Measurements from ENCODE around the gene MANEAL. TPM values are rescaled to one million over a fixed set of nuclear protein-coding genes. Genes with fewer than 3 reads are reported as not detected.
A peak's percentile ranks its signal among the peaks of the same experiment; 100 is the strongest.
"Not testable (repeated sequence)": the region's sequence is repeated elsewhere in the genome, so short reads cannot be mapped to it uniquely, and the experiment has no call there.

The MANEAL gene
- 4.3 TPM for total RNA-seq

DNA sequence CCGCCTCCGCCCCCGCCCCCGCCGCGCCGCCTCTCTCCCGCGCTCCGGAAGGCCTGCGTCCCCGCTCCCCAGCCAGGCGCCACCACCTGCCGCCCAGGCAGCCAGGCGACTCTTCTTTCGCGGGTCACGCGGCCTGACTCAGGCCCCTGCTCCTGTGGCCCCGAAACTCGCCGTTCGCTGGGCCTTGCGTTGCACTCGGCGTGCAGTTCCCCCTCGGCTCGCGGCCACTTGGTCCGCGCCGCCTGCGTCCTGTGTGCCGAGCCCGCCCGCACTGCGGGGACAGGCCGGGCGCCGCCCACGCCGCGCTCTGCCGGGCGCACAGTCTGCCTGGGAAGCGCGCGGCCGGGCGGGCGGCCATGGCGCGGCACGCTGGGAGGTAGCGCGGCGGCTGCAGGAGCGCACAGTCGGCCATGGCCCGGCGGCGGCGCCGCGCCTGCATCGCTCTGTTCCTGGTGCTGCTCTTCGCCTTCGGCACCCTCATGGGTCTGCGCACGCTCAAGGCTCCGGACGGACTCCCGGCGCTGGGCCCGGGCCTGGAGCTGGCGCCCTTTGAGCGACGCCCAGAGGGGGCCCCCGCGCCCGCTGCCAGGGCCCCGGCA lies at the start of gene MANEAL:
Gene MANEAL, plus strand, starts transcription at position 75 of the 599 bp plus-strand sequence. Its CDS starts 336 bp downstream, at position 411.
- ATAC-seq (peak; percentile 92), DNase-seq (ENCODE audit: low spot score) (peak; percentile 55)

- ATAC-seq = no peak
Measured at GRCh38 chr1:37746806-37747205, 46.8 kb upstream of the MANEAL start.

DNA sequence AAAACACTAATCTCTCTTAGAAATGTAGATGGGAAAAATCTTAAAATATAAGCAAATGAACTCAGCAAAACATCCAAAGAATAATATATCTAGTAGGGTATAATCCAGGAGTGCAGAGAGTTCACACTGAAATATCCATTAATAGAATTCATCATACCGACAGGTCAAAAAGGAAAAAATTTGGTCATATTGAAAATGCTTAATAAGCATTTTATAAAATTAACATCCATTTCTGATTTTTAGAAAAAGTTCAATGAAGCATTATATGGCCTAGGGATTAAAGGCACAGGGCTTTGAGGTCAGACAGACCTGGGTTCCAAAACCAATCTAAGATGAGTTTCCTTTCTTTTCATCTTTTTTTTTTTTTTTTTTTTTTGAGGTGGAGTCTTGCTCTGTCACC lies 45.1 kb upstream of the MANEAL start:
- ATAC-seq (no peak), DNase-seq (ENCODE audit: low spot score) (no peak)

More at GRCh38 chr1:37746806-37747205, 46.8 kb upstream of the MANEAL start:
- no peak for DNase-seq (ENCODE audit: low spot score)

DNA sequence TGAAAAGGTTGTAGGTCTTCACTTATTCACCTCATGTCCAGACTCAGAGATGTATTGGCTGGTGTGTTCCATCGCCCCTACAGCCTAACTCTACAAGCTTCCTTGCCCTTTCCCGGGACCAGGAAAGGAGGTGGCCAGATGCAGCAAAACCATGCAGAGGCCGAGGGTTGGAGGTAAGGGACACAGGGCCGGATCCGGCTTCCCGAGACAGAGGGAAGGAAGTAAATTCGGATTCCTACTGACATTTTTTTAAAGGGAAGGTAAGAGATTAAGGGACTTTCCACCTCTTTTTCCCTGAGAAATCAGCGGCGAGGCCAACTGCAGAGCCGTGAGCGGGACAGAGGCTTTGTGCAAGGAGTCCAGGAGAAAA lies 41.4 kb upstream of the MANEAL start:
- no peak for DNase-seq (ENCODE audit: low spot score)
- ATAC-seq = no peak

DNA sequence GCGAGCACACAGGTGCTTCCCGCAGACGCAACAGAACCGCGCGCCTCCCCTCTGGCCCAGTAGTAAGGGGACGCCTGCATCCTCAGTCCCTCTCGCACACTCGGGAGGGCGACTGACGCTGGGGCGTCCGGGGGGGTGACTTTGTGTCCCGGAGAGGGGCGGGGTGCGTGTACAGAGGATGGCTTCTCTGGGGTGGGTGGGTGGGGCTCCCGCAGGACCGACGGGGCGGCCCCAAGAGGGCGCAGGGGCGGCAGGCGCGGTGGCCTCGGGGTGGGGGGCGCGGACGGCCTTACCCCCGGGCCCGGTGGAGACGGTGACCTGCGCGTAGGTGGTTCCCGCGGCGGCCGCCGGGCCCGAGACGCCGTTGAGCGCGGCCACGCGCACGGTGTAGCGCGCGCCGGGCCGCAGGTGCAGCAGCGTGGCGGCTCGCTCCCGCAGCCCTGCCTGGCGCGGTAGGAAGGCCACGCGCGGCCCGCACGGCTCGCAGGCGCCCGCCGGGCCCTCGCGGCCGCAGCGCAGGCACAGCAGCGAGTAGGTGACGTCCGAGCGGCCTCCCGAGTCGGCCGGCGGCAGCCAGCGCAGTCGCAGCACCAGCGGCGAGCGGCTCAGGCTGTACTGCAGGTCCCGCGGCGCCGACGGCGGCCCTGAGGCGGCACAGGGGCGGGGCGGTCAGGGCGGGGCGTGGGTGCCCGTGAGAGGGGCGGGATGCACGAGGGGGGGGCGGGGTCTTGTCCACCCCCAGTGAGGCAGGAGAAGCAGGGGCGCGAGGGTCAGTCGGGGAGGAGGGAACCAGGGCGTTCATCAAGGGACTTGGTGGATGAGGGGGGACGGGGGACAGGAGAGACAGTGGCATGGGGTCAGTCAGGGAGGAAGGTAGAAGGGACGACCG lies 40.8 kb upstream of the MANEAL start:
- no peak for DNase-seq (ENCODE audit: low spot score)
- peak; percentile 77 for ATAC-seq

- ATAC-seq (no peak), DNase-seq (ENCODE audit: low spot score) (no peak)
Measured at GRCh38 chr1:37753473-37754321, 40.0 kb upstream of the MANEAL start.

GRCh38 chr1:37755290-37755689 lies 38.4 kb upstream of the MANEAL start:
- DNase-seq (ENCODE audit: low spot score) (no peak), ATAC-seq (no peak)

DNA sequence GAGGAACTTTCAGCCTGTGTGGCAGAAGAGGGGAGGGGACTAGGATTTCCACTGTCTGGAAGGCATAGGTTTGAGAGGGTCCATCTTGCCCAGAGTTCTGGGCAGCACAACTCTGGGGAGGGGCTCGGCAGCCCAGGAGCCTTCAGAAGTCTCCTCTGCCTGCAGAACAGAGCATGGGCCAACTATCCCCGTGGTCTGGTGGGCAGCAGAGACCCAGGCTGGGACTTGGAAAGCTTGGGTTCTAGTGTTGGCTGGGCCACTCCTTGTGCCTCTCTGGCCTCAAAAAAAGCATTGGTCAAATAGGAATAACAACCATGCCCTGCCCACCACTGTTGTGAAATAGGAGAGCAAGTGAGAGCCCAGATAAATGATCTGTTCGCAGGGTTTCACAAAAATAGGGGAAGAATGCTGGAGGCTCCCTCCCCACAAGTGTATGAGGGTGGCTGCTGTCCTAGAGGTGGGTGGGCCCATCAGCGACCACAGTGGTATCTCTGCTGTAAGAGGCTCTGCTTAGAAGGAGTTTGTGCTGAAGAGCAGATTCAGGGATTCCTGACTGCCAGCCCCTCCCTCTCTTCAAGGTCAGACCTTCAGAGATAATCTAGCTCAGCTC lies 37.6 kb upstream of the MANEAL start:
- DNase-seq (ENCODE audit: low spot score) (peak; percentile 10), ATAC-seq (no peak)

- peak; percentile 4 for DNase-seq (ENCODE audit: low spot score)
Measured at GRCh38 chr1:37759451-37759850, 34.2 kb upstream of the MANEAL start.

GRCh38 chr1:37761416-37762095 lies 32.1 kb upstream of the MANEAL start:
- ATAC-seq (no peak), DNase-seq (ENCODE audit: low spot score) (peak; percentile 27)

More at GRCh38 chr1:37759451-37759850, 34.2 kb upstream of the MANEAL start:
- no peak for ATAC-seq

DNA sequence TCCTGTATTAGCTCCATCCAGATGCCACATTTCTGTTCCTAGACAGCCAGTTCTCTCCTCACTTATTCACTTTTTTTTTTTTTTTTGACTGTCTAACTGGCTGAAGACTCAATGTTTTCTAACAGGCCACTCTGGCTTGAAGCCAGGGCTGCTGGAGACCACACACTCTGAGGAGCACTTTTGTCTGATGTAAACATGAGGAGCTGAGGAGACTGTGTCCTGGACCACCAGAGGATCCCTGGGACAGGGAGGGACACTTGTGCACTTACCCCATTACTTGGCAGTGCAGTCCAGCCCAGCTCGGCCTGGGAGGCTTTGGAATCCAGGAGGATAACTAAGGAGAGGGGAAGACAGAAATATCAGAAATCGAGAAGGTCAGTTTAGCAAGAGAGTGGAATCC lies 31.1 kb upstream of the MANEAL start:
- ATAC-seq = no peak

DNA sequence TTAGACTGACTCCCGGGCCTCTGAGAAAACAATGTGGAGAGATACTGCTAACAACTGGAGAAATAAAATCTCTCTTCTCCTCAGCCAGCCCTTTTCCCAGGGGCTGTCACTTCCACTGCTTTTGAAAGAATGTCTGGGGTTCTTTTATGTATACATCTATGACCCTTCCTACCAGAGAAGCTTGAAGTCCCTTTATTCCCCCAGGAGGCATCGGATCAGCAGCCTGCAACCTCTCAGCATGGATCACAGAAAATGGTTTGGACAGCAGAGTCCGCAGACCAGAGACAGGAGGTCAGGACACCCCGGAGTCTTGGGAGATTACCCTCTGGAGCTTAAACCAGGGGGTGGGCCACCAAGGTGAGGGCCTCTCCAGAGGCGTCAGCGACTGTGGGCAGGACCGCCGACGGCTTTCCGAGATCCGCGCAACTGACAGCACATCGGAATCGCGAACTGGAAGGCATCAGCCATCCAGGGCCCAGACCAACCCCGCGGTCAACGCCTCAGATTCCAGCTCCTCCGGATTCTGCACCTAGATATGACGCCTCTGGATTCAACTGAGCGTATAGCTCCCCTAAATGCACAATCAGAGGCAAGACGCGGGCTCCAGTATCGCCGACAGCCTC lies 29.7 kb upstream of the MANEAL start:
- DNase-seq (ENCODE audit: low spot score) = no peak

More for the DNA sequence above, 31.1 kb upstream of the MANEAL start:
- DNase-seq (ENCODE audit: low spot score) = no peak

DNA sequence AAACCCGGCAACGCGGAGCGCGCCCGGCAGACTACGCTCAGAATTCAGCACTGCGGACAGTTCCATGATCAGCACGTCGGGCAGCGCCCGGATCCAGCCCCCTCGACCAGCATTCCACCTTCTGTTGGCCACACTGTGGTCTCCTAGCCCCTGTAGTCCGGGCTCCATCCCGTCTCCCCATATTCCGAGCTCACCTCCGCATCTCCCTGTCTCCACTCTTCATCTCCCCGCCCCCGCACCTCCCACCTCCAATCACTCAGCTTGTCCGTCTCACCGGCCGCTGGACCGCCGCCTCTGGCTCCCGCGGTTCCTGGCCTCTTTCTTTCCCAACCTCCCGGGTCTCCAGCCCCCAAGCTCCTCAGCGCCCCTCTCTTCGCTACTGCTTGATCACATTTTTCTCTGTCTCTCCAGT lies 29.2 kb upstream of the MANEAL start:
- no peak for DNase-seq (ENCODE audit: low spot score)
- peak; percentile 60 for ATAC-seq

More for the DNA sequence above, 29.7 kb upstream of the MANEAL start:
- no peak for ATAC-seq

- no peak for DNase-seq (ENCODE audit: low spot score)
- ATAC-seq = no peak
Measured at GRCh38 chr1:37764888-37765441, 28.7 kb upstream of the MANEAL start, which contains the start of gene EPHA10. Gene EPHA10, minus strand, starts transcription at chr1:37765120. Its CDS starts 54 bp downstream, at chr1:37765066.

DNA sequence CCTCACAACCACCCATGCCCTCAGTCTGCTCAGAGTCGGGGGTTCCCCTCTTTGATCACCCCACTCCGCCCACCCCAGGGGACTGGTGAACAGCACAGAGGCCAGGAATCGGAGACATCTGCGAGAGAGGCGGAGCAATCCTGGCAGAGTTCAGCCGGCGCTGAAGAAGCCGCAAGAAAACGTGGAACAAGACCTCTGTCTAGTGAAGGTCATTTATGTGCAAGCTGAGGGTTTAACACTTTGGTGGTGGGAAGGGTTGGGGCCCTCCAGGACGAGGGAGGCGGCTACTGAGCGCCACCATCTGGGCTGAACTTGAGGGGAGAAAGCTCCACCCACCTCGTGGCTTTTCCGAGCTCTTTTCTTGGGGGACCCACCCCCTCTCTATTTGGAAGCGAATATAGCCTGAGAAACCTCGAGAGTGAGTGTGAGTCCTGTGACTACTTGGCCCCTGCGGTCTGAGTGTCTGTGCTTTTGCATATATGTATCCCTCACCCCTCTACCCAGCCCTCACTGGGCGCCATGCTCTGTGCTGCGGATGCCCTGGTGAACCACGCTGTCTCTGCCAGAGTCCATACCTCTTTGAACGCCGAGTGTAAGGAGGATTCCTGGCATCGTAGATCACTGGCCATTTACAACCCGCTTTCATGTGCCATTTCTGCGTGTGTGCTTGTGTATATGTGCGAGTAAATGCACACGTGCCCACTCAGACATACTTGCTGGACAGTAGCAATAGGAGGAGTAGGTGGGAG lies 27.6 kb upstream of the MANEAL start:
- no peak for ATAC-seq
- DNase-seq (ENCODE audit: low spot score) = no peak

DNA sequence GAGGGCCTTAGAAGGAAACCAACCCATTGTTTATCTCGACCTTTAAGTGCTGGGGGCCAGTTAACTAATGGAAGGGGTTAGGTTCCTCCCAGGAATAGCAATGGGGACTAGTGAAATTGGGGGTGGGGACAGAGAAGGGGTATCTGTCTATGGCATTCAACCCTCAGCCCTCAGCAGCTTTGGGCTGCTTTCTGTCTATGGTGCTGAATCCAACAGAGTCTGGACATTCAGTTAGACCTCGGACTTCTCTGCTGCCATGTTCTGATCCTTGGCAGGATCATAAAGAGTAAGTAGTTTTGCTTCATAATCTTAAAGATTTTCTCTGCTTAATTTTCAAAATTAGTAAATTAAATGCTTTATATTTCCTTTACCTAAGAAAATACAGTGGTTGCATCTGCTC lies 26.2 kb upstream of the MANEAL start:
- DNase-seq (ENCODE audit: low spot score) (no peak), ATAC-seq (no peak)

DNA sequence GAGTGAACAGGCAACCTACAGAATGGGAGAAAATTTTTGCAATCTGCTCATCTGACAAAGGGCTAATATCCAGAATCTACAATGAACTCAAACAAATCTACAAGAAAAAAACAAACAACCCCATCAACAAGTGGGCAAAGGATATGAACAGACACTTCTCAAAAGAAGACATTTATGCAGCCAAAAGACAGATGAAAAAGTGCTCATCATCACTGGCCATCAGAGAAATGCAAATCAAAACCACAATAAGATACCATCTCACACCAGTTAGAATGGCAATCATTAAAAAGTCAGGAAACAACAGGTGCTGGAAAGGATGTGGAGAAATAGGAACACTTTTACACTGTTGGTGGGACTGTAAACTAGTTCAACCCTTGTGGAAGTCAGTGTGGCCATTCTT lies 22.2 kb upstream of the MANEAL start:
- not testable (repeated sequence) for DNase-seq (ENCODE audit: low spot score); ATAC-seq

DNA sequence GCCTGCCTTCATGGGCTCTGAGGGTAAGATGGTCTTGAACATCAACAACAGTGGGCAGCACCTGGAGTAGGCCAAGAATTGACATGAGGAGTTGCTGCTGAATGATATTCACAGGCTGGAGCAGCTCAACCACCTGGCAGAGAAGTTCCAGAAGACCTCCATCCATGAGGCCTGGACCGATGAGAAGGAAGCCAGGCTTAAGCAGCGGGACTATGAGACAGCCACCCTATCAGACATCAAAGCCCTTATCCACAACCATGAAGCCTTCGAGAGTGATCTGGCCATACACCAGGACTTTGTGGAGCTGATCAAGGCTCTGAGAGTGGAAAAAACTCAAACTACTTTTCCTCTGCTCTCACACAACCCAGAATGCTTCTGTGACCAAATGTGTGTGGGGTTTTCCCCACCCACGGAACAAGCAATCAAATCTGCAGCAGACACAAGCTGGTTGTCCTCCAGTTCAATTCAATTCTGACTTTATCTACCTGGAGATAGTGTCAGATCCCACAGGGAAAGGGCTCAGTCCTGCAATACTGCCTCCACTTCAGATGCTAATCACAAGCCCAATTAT lies 16.6 kb upstream of the MANEAL start:
- ATAC-seq (no peak), DNase-seq (ENCODE audit: low spot score) (no peak)

Measured in left lobe of liver (tissue), 2 donors.